Measurements from ENCODE around the gene UQCC2. TPM values are rescaled to one million over a fixed set of nuclear protein-coding genes. Genes with fewer than 3 reads are reported as not detected.
A peak's percentile ranks its signal among the peaks of the same experiment; 100 is the strongest.

The UQCC2 gene
- total and polyA plus RNA-seq, 2 of the 4 experiments (the other 2 are of a cell fraction): 13.8 to 34.5 TPM

DNA sequence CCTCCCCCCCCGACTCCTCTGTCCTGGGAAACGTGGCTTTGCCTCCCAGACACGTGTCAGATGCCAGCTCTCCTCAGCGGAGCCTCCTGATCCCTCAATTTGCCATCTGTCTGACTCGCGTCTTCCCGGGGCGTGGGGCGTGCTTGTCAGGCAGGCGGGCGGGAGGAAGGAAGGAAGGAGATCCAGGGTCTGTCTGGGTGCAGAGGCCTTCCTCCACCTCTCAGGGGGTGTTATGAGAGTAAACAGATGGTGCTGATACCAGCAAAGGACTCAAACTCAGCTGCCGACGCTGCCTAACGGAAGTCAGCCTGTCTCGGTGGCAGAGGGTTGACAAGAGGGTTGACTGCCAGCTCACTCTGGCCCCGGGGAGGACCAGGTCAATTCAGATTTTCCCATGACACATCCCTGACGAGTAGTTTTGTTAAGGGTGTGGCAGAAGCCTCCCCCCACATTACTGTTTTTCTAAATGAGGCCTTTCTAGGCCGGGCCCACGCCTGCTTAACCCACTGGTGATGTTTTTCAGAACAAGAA lies 17.0 kb downstream of the UQCC2 start:
- Histone ChIP-seq H3K9me1 (ENCODE audit: insufficient read depth, low read length) (peaks cover 25% of the 10 kb centered on the region), H2AK5ac (ENCODE audit: low read depth, low read length) (peak overlapping the region; percentile 61; the same call in 1 of the 2 replicates), H3K36me3 (ENCODE audit: control insufficient read depth, insufficient read depth, low read length) (peaks cover 18% of the 10 kb centered on the region), H3K9me3 (ENCODE audit: control insufficient read depth, insufficient read depth, low read length) (no peaks in the 10 kb centered on the region), H3K14ac (replicated peaks; ENCODE audit: low read depth, low read length) (peak overlapping the region; percentile 82), H2BK20ac (ENCODE audit: low read depth, low read length) (peak overlapping the region; percentile 32; the same call in 1 of the 2 replicates), H3K4ac (ENCODE audit: low read depth, low read length) (peak overlapping the region; percentile 66), H2BK15ac (ENCODE audit: low read depth, low read length) (peak overlapping the region; percentile 7; the same call in 1 of the 3 replicates), H3K4me2 (ENCODE audit: low read depth, low read length) (no peak overlapping the region), H2AFZ (replicated peaks; ENCODE audit: low read length, poor library complexity) (peak overlapping the region; percentile 74), H4K5ac (ENCODE audit: low read depth, low read length) (0 out of 2 replicates have a peak overlapping the region, but pooled peaks have one; percentile 1), H4K20me1 (ENCODE audit: insufficient read depth, low read length) (peaks cover 8% of the 10 kb centered on the region; the same call in 1 of the 2 replicates), H3K4me1 (ENCODE audit: control insufficient read depth, insufficient read depth, low read length) (peaks cover 20% of the 10 kb centered on the region), H3K9ac (ENCODE audit: low read depth, low read length) (no peak overlapping the region), H4K91ac (ENCODE audit: insufficient read depth, low read depth, low read length) (peak overlapping the region; percentile 38), H3K23ac (ENCODE audit: low read depth, low read length) (peak overlapping the region; percentile 54), H3K18ac (ENCODE audit: low read depth, low read length) (no peak overlapping the region), H3K27ac (ENCODE audit: insufficient read depth, low read length) (peak overlapping the region; percentile 16; the same call in 1 of the 2 replicates), H3K79me1 (ENCODE audit: low read depth in 1 of 2, low read length in 2 of 2) (peaks cover 0 to 27% of the 10 kb centered on the region in 2 experiments; a peak in 2 of 4 replicates), H3K27me3 (ENCODE audit: control insufficient read depth, insufficient read depth, low read length) (no peaks in the 10 kb centered on the region), H4K8ac (ENCODE audit: low read depth in 2 of 2, low read length in 2 of 2) (peak overlapping the region in 1 of 2 experiments; percentile 62; a peak in 2 of 4 replicates), H2AK9ac (replicated peaks; ENCODE audit: low read depth, low read length, poor library complexity) (peak overlapping the region; percentile 90), H3K4me3 (ENCODE audit: insufficient read depth, low read depth, low read length) (no peak overlapping the region), H3K56ac (ENCODE audit: extremely low read depth, insufficient read depth, low read length) (no peak overlapping the region), H2BK5ac (ENCODE audit: low read depth, low read length, poor library complexity, severe bottlenecking) (peak overlapping the region; percentile 27), H2BK120ac (ENCODE audit: low read depth, low read length) (peak overlapping the region; percentile 48; the same call in 1 of the 2 replicates)
- DNase-seq (peak; percentile 38), ATAC-seq (ENCODE audit: low read depth) (peak; percentile 32)
- in situ Hi-C loops (cut with MboI; ENCODE audit: low sequenced_read_pairs) (no loop called here), dilution Hi-C loops (cut with HindIII; ENCODE audit: low sequenced_read_pairs, unreplicated experiment) (no loop called here), intact Hi-C loops (cut with micrococcal nuclease) (no loop called here)
- ChIA-PET POLR2A (ENCODE audit: unreplicated experiment) (no interaction called here), CTCF (interaction anchor here (1.0 to 1.7 kb wide), 3 partner anchors 8 to 22 kb away, joined by 3 to 4 read pairs (median 3); partner anchors contain the start of gene UQCC2)
- no TSS peak for BruUV-seq (replicated peaks)
- no CpG with 5 or more reads among the region's 19 CpGs for WGBS, 2 experiments (ENCODE audit: extremely low coverage in 2 of 2, insufficient read length in 1 of 2)
- TF ChIP-seq MAZ (IDR thresholded peaks at IDR 0.05; ENCODE audit: borderline replicate concordance, low read depth, low read length): no peak
- TF ChIP-seq, protein P1, sequence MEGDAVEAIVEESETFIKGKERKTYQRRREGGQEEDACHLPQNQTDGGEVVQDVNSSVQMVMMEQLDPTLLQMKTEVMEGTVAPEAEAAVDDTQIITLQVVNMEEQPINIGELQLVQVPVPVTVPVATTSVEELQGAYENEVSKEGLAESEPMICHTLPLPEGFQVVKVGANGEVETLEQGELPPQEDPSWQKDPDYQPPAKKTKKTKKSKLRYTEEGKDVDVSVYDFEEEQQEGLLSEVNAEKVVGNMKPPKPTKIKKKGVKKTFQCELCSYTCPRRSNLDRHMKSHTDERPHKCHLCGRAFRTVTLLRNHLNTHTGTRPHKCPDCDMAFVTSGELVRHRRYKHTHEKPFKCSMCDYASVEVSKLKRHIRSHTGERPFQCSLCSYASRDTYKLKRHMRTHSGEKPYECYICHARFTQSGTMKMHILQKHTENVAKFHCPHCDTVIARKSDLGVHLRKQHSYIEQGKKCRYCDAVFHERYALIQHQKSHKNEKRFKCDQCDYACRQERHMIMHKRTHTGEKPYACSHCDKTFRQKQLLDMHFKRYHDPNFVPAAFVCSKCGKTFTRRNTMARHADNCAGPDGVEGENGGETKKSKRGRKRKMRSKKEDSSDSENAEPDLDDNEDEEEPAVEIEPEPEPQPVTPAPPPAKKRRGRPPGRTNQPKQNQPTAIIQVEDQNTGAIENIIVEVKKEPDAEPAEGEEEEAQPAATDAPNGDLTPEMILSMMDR (conservative IDR thresholded peaks at IDR 0.05; ENCODE audit: low read depth, low read length): no peak
- no peak for TF ChIP-seq CEBPB (IDR thresholded peaks at IDR 0.05; ENCODE audit: low read depth, low read length)
- TF ChIP-seq BHLHE40 (IDR thresholded peaks at IDR 0.05; ENCODE audit: low read depth, low read length): peak; percentile 31; the same call in 1 of the 2 replicates
- TF ChIP-seq SMC3 (IDR thresholded peaks at IDR 0.05; ENCODE audit: low read depth, low read length): no peak
- TF ChIP-seq RFX5 (IDR thresholded peaks at IDR 0.05; ENCODE audit: low read depth, low read length): no peak
- TF ChIP-seq FOS (IDR thresholded peaks at IDR 0.05; ENCODE audit: low read depth, low read length): no peak; the same call in 1 of the 2 replicates
- TF ChIP-seq RAD21 (IDR thresholded peaks at IDR 0.05; ENCODE audit: low read length): no peak
- TF ChIP-seq, protein P2, sequence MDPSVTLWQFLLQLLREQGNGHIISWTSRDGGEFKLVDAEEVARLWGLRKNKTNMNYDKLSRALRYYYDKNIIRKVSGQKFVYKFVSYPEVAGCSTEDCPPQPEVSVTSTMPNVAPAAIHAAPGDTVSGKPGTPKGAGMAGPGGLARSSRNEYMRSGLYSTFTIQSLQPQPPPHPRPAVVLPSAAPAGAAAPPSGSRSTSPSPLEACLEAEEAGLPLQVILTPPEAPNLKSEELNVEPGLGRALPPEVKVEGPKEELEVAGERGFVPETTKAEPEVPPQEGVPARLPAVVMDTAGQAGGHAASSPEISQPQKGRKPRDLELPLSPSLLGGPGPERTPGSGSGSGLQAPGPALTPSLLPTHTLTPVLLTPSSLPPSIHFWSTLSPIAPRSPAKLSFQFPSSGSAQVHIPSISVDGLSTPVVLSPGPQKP (IDR thresholded peaks at IDR 0.05; ENCODE audit: borderline replicate concordance, low read depth, low read length): no peak
- TF ChIP-seq NFE2L2 (IDR thresholded peaks at IDR 0.05; ENCODE audit: low read depth, low read length): no peak
- TF ChIP-seq RCOR1 (IDR thresholded peaks at IDR 0.05; ENCODE audit: insufficient replicate concordance, low read length): no peak
- TF ChIP-seq MXI1 (IDR thresholded peaks at IDR 0.05; ENCODE audit: borderline replicate concordance, low read depth, low read length): peak; percentile 47; the same call in 1 of the 2 replicates
- TF ChIP-seq, protein P3, sequence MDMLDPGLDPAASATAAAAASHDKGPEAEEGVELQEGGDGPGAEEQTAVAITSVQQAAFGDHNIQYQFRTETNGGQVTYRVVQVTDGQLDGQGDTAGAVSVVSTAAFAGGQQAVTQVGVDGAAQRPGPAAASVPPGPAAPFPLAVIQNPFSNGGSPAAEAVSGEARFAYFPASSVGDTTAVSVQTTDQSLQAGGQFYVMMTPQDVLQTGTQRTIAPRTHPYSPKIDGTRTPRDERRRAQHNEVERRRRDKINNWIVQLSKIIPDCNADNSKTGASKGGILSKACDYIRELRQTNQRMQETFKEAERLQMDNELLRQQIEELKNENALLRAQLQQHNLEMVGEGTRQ (IDR thresholded peaks at IDR 0.05; ENCODE audit: low read depth, low read length): 0 out of 2 replicates have a peak, but pooled peaks have one; percentile 19
- TF ChIP-seq MAFK (IDR thresholded peaks at IDR 0.05; ENCODE audit: low read depth, low read length): no peak
- TF ChIP-seq POLR2A (IDR thresholded peaks at IDR 0.05; ENCODE audit: low read depth, low read length): no peak

Data from IMR-90 (cell line).